Activated CD8-positive, alpha-beta memory T cell treated with anti-CD3 and anti-CD28 coated beads, Interleukin-2, amount 10 ng/mL, durations not matched to agents 7 days and 5 days (primary cell): ENCODE results near the gene FRMD1. TPM values are rescaled to one million over a fixed set of nuclear protein-coding genes. Genes with fewer than 3 reads are reported as not detected.

Experiments used
- ATAC-seq: fragments of 150-1000 bp; cut with Tn5 transposase; one replicate; pipeline ENCODE4 v1.10.0; 2021; ENCODE audit warnings: moderate library complexity
- CTCF ChIA-PET: fragments of 350-600 bp; sonication (Branson Sonifier 250); formaldehyde crosslinking; loops from one replicate; lab custom pipeline; 2021; ENCODE audit warnings: antibody characterized with exemption; lab: Charles Lee
- DNase-seq: peaks from one replicate; pipeline ENCODE4 v3.0.0-alpha.2; 2020
- H3K27ac Mint-ChIP-seq: one replicate; pipeline ENCODE4 v1.8.0; 2021; ENCODE audit warnings: mild to moderate bottlenecking, mixed read lengths
- H3K27me3 Mint-ChIP-seq: one replicate; pipeline ENCODE4 v1.8.0; 2021; ENCODE audit warnings: mixed read lengths
- H3K36me3 Mint-ChIP-seq: one replicate; pipeline ENCODE4 v1.8.0; 2021; ENCODE audit warnings: mild to moderate bottlenecking, mixed read lengths
- H3K4me1 Mint-ChIP-seq: one replicate; pipeline ENCODE4 v1.8.0; 2021; ENCODE audit warnings: mixed read lengths
- H3K4me3 Mint-ChIP-seq: one replicate; pipeline ENCODE4 v1.8.0; 2021; ENCODE audit warnings: mild to moderate bottlenecking, moderate library complexity, mixed read lengths
- H3K9me3 Mint-ChIP-seq: one replicate; pipeline ENCODE4 v1.8.0; 2022; ENCODE audit warnings: low read depth, mixed read lengths
- total RNA-seq, 2 experiments: library from RNA; stranded (reverse); gene quantifications; one replicate each; pipeline ENCODE4 v1.2.3, GENCODE V29; 2021

FRMD1 gene
- total RNA-seq, 2 experiments from 2014 or later: not detected

DNA sequence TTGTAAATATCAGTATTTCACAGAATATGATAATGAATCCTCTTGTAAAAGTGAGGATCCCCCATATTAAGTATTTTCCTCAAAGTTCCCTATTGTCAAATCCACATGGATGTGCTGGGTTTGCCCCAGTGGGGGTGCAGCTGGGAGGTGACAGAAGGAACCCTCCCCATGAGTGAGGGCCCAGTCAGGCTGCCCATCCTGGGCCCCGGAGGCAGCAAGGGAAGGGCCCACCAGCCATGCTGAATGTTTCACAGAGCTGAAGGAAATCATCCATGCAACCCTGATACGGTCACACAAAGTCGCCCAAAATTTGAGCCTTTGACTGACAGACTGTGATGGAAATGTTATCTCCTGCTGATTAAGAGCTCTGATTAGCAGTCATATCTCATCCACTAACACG is 39.7 kb downstream of the FRMD1 start:
- no peaks in the 10 kb centered on the region for H3K36me3 Mint-ChIP-seq
- peaks cover 11% of the 10 kb centered on the region for H3K27me3 Mint-ChIP-seq
- ATAC-seq: no peak
- no peak overlapping the region for H3K4me3 Mint-ChIP-seq
- H3K4me1 Mint-ChIP-seq: peaks cover 3% of the 10 kb centered on the region
- H3K27ac Mint-ChIP-seq: no peak overlapping the region
- DNase-seq: no peak
- peaks cover 5% of the 10 kb centered on the region for H3K9me3 Mint-ChIP-seq
- CTCF ChIA-PET: no interaction called here

DNA sequence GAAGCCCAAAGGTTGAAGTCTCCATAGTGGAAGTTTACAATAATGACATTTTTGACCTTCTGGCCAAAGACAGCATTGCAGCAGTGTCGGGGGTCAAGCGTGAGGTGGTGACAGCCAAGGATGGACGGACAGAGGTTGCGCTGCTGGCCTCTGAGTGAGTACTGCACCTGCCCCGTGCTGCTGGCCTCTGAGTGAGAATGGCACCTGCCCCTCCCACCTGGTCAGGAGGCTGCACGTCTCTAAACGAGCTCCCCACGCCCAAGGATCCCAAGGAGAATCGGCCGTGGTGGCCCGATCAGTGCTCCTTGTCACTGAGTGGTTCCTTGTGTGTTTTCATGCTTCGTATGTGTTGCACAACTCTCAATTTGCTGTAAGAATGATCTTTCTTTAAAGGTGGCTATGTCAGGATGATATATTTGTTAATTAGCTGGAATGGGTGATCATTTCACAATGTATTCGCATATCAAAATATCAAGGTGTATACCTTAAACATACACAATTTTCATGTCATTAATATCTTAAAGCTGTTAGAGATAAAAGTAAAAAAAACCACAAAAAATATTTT is 40.4 kb downstream of the FRMD1 start:
- Mint-ChIP-seq H3K4me1 (peaks cover 3% of the 10 kb centered on the region), H3K9me3 (peaks cover 5% of the 10 kb centered on the region), H3K4me3 (no peak overlapping the region), H3K27me3 (peaks cover 11% of the 10 kb centered on the region), H3K27ac (no peak overlapping the region), H3K36me3 (no peaks in the 10 kb centered on the region)
- CTCF ChIA-PET: no interaction called here
- ATAC-seq (no peak), DNase-seq (no peak)

DNA sequence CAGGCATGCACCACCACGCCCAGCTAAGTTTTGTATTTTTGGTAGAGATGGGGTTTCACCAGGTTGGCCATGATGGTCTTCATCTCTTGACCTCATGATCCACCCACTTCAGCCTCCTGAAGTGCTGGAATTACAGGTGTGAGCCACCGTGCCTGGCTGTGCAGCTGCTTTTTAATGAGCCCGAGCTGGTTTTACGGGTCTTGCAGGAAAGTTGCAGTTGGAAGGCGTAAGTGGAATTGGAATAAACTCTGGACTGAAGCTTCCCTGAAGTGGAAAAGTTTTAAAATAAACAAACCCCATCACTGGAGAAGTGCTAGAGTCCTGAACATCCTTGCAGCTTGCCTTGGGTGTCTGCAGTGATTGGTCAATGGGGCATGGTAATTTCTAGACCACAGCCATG is 41.2 kb downstream of the FRMD1 start:
- Mint-ChIP-seq H3K36me3 (no peaks in the 10 kb centered on the region), H3K27me3 (peaks cover 11% of the 10 kb centered on the region), H3K4me3 (no peak overlapping the region), H3K27ac (no peak overlapping the region), H3K4me1 (peaks cover 3% of the 10 kb centered on the region), H3K9me3 (peaks cover 5% of the 10 kb centered on the region)
- ATAC-seq: no peak
- no peak for DNase-seq
- CTCF ChIA-PET: no interaction called here

DNA sequence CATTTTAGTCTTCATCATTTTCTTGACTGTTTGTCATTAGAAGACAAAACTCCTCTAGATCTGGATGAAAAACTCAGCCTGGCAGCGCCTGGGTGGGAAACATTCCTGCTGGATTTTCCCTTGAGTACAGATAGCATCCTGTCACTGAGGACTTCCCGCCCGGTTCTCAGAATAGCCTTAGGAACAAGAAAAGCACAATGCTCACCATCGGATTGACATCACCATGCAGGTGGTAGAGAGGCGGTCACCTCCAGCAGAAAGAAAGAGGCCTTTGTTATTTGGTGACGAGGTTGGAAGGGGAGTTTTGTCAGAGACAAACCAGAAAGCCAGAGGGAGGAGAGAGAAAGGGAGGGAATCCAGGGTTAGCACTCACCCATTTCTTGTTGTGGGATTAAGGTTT is 41.8 kb downstream of the FRMD1 start:
- H3K36me3 Mint-ChIP-seq: no peaks in the 10 kb centered on the region
- peaks cover 3% of the 10 kb centered on the region for H3K4me1 Mint-ChIP-seq
- ATAC-seq (no peak), DNase-seq (no peak)
- H3K9me3 Mint-ChIP-seq: peaks cover 5% of the 10 kb centered on the region
- H3K27ac Mint-ChIP-seq: no peak overlapping the region
- H3K27me3 Mint-ChIP-seq: peaks cover 11% of the 10 kb centered on the region
- CTCF ChIA-PET: no interaction called here
- no peak overlapping the region for H3K4me3 Mint-ChIP-seq

DNA sequence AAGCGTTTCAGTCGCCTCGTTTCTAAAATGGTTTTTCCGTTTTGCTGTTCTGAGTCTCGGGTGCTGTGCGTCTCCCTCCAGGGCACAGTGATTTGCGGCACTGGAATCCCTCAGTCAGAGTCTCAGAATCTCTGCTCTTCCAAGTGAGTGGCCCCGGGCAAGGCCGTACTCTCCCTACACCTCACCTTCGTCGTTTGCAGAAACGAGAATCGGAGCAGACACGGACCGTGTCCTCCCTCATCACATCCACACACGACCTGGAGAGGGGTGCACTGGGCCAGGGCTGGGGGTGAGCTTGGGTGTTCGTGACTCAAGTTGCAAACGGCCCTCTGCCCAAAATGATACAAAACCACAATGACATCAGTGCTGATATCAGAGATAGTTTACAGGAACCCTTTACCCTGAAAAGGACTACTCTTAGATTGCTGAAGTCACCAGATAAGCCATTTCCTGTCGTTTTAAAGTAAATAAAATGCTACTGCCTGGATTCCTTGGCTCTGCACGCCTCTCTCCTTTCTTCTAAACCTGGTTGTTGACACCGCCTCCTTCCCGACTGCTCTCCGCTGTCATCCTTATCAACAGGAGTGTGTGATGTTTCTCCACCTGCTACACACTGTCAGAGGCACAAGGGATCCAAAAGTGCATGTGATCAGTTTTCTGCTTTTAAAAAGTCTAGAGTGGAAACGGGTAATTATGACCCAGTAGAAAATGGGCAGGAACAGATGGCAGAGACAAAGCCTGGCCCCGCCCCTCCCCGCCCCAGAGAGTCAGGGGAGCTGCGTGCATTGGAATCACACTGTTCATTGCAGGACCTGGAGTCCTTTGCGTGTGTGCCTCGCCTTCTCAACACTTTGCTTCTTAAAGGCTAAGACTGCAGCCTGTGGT is 43.1 kb downstream of the FRMD1 start:
- DNase-seq: no peak
- Mint-ChIP-seq H3K9me3 (peaks cover 5% of the 10 kb centered on the region), H3K4me3 (peak overlapping the region; percentile 26), H3K4me1 (peaks cover 3% of the 10 kb centered on the region), H3K27me3 (peaks cover 11% of the 10 kb centered on the region), H3K36me3 (no peaks in the 10 kb centered on the region), H3K27ac (peak overlapping the region; percentile 40)
- ATAC-seq: no peak
- CTCF ChIA-PET: no interaction called here

DNA sequence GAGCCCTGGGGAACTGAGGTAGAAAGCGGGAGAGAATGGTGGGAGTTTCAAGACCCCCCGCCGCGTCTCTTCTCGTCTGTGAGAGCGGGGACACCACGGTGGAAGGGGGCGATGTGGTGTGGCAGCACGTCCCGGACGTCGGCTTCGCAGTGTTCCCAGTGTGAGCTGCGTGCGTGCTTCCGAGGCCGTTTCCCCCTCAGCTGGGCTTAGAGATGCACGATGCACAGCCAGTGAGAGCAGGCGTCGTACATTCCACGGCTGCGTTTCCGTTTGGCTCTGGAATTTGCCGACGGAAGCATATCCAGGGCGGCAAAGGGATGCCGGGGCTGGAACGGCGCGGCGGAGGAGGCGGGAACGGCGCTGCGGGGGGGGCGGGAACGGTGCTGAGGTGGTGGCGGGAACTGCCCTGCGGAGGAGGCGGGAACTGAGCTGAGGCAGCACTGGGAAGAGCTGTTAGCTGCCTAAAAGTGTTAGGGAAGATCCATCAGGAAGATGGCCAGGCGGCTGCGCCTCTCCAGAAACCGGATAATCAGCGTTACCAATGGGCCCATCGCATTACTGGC is 43.8 kb downstream of the FRMD1 start:
- ATAC-seq (no peak), DNase-seq (no peak)
- Mint-ChIP-seq H3K4me3 (no peak overlapping the region), H3K27me3 (peaks cover 11% of the 10 kb centered on the region), H3K4me1 (peaks cover 3% of the 10 kb centered on the region), H3K27ac (no peak overlapping the region), H3K36me3 (no peaks in the 10 kb centered on the region), H3K9me3 (peaks cover 5% of the 10 kb centered on the region)
- CTCF ChIA-PET: no interaction called here

DNA sequence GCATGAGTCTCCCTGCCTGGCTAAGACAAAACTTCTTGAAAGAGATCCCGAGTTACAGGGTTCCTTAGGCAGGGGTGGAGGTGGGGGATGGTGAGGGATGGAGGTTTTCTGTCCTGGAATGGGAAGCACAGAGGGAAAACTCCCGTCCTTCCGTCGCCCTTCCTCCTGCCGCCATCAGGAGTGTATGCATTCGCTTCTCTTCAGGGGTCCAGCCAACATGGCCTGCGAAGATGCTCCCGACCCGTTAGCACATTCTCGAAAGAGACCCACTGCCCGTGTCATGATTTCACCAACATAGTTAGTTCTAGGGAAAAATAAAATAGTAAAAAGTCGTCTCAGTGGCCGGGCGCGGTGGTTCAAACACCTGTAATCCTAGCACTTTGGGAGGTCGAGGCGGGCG is 44.5 kb downstream of the FRMD1 start:
- ATAC-seq: no peak
- peaks cover 5% of the 10 kb centered on the region for H3K9me3 Mint-ChIP-seq
- H3K36me3 Mint-ChIP-seq: no peaks in the 10 kb centered on the region
- H3K4me3 Mint-ChIP-seq: no peak overlapping the region
- CTCF ChIA-PET: no interaction called here
- peaks cover 3% of the 10 kb centered on the region for H3K4me1 Mint-ChIP-seq
- peaks cover 11% of the 10 kb centered on the region for H3K27me3 Mint-ChIP-seq
- no peak for DNase-seq
- H3K27ac Mint-ChIP-seq: no peak overlapping the region

DNA sequence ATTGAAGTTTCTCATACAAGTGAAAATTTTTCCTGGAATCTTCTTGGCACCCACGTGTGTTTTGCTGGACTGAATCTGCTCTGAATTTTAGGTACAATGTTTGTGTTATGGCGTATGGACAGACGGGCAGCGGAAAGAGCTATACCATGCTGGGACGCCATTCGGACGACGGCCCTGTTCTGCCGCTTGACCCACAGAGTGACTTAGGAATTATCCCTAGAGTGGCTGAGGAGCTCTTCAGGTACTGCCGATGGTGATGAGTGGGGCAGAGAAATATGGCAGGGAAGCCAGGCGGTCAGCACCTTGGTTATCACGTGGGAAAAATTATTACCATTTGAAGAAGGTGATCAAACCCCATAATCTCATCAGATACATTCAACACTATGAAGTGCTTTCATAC is 45.2 kb downstream of the FRMD1 start:
- DNase-seq: peak; percentile 25
- H3K27me3 Mint-ChIP-seq: peaks cover 11% of the 10 kb centered on the region
- H3K4me3 Mint-ChIP-seq: no peak overlapping the region
- no peaks in the 10 kb centered on the region for H3K36me3 Mint-ChIP-seq
- ATAC-seq: no peak
- no peak overlapping the region for H3K27ac Mint-ChIP-seq
- H3K4me1 Mint-ChIP-seq: peaks cover 3% of the 10 kb centered on the region
- peaks cover 5% of the 10 kb centered on the region for H3K9me3 Mint-ChIP-seq
- CTCF ChIA-PET: no interaction called here

DNA sequence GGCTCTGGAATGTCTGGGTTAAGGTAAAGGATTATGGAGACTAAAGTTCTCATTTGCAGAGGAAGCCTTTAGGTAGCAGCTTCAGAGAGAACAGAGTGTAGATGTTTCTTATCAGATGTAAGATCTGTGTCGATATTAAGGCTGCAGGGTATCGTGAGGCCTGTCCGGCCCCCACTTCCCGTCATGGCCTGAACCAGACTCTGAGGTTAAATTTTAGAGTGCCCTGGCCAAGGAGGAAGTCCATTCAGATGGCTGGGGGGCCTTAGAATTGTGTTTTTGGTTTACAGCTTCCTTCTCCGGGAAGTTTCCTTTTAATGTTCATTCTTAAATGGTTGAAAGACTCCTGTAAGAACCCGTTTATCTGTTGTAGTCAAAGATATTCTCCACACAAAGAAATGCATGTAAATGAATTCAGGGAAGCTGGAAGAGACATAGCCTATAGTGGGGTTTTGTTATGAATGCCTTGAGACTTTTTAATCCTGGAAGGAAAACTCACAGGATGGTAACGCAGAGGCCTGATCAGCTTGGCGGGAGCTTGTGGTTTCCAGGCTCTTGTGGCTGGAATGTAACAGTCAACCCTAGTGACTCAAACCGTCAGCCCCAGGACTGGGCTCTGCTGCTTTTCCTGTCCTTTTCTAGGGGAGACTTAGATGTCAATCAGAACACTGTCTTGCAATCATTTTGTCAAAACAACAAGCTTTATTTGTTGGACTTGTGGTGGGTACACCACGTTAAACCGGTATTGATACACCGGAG is 46.8 kb downstream of the FRMD1 start:
- DNase-seq (peak; percentile 9), ATAC-seq (no peak)
- Mint-ChIP-seq H3K27me3 (peaks cover 11% of the 10 kb centered on the region), H3K4me1 (peaks cover 3% of the 10 kb centered on the region), H3K36me3 (no peaks in the 10 kb centered on the region), H3K27ac (no peak overlapping the region), H3K4me3 (no peak overlapping the region), H3K9me3 (peaks cover 5% of the 10 kb centered on the region)
- CTCF ChIA-PET: no interaction called here

DNA sequence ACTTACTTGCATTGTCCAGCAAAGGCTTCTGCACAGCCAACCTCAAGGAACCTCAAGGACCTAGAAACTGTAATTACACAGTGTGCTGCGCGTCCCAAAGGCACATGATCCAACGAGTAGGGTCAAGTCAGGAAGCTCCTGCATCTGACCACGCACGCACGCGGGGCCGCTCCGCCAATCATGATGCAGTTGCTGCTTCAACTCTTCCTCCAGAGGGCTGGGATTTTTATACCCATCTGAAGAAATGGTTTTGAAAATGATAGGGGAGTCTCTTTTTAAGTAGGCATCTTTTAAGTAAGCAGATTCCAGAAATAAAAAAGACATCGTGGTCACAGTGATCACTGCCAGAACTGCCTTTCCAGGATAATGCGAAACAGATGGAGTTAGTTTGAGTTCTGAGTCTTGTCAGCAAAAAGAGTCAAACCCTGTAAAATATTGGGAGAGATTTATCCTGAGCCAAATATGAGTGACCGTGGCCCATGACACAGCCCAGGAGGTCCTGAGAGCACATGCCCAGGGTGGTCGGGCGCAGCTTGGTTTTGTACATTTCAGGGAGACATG is 47.5 kb downstream of the FRMD1 start:
- H3K4me3 Mint-ChIP-seq: no peak overlapping the region
- peak; percentile 4 for DNase-seq
- no peak overlapping the region for H3K27ac Mint-ChIP-seq
- CTCF ChIA-PET: no interaction called here
- peaks cover 11% of the 10 kb centered on the region for H3K27me3 Mint-ChIP-seq
- no peaks in the 10 kb centered on the region for H3K36me3 Mint-ChIP-seq
- H3K4me1 Mint-ChIP-seq: peaks cover 3% of the 10 kb centered on the region
- peaks cover 5% of the 10 kb centered on the region for H3K9me3 Mint-ChIP-seq
- ATAC-seq: no peak

DNA sequence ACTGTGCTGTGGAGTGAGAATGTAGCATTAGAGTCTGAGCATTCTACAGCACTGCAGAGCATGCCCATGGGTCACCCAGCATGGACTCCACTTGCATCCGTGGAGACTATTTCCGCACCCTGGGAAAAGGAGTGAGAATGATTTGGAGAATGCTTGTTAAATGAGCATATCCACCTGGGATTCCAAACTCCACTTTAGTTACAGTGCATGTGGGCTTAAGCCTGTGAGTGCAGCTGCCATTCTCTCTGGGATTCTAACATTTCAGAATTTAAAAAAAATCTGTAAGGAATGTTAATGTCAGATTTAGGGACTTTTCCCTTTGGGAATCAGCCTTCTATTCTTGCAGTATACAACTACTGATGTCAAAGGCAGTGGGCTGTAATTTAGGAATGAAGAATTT is 48.1 kb downstream of the FRMD1 start:
- DNase-seq (no peak), ATAC-seq (no peak)
- peaks cover 2% of the 10 kb centered on the region for H3K4me1 Mint-ChIP-seq
- H3K36me3 Mint-ChIP-seq: no peaks in the 10 kb centered on the region
- CTCF ChIA-PET: no interaction called here
- peaks cover 11% of the 10 kb centered on the region for H3K27me3 Mint-ChIP-seq
- peaks cover 3% of the 10 kb centered on the region for H3K9me3 Mint-ChIP-seq
- no peak overlapping the region for H3K4me3 Mint-ChIP-seq
- H3K27ac Mint-ChIP-seq: no peak overlapping the region

DNA sequence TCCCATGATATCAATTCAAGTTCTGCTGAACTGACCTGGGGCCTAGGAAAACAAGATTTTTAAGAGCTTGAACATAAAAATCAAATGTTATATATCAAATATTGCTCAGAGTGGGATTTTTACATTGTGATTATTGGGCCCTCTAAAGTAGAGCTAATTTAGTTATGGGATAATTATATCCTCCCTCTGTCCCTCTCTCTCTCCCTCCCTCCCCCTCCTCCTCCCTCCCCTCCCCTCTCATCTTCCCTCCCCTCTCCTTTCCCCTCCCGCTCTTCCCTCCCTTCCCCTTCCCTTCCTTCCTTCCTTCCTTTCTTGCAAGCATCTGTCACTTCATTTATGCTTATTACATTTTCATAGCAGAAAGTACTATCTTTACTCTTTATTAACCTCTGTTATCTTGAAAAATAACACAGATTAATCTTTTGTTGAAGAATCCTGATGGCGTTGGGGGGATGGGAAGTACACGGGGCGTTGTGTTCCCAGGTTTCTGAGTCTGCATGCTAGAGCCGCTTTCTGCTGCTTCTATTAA is 48.7 kb downstream of the FRMD1 start:
- CTCF ChIA-PET: no interaction called here
- peaks cover 8% of the 10 kb centered on the region for H3K27me3 Mint-ChIP-seq
- no peak overlapping the region for H3K27ac Mint-ChIP-seq
- H3K4me3 Mint-ChIP-seq: no peak overlapping the region
- H3K4me1 Mint-ChIP-seq: no peaks in the 10 kb centered on the region
- no peaks in the 10 kb centered on the region for H3K9me3 Mint-ChIP-seq
- ATAC-seq (no peak), DNase-seq (no peak)
- H3K36me3 Mint-ChIP-seq: no peaks in the 10 kb centered on the region
